ENCODE data around the gene ZNF558.

Gene ZNF558

DNA sequence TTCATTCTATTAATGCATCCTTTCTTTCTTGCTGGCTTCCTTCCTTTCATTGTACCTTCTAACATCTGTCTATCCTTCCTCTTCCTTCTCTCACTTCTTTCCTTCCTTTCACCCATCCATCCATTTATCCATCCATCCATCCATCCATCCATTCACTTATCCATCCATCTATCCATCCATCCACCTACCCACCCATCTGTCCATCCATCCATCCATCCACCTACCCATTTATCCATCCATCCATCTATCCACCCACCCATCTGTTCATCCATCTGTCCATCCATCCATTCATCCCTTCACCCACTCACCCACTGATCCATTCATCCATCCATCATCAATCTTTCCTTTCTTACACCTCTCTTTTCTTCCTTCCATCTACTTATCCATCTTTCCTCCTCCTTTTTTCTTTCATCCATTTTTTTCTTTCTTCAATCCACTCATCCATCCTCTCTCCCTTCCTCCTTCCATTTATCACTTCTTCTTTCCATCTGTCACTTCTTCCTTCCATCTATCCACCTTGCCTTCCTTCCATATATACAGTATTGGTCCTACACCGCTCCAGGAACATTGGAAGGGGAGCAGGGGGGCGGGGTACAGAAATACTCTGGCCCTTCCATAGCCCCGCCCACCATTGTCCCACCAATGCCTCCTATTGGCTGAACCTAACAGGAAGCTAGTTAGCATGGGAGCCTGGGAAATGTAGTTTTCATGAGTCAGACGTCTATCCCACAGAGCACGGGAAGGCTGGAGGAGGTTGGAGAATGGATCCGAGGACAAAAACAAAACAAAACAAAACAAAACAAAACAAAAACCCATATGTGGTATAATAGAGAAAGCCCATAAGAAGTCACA is 46.0 kb upstream of the ZNF558 start:
- no peaks in the 10 kb centered on the region for H3K27me3 ChIP-seq (ENCODE audit: insufficient read depth, poor library complexity, severe bottlenecking)
- no peak overlapping the region for H3K27ac ChIP-seq (replicated peaks)
- TF ChIP-seq REST (IDR thresholded peaks at IDR 0.05; ENCODE audit: insufficient replicate concordance, low read depth) (no peak), GABPA (IDR thresholded peaks at IDR 0.05; ENCODE audit: low read depth) (no peak), POLR2AphosphoS5 (IDR thresholded peaks at IDR 0.05; ENCODE audit: low read depth) (no peak), SPI1 (IDR thresholded peaks at IDR 0.05; ENCODE audit: borderline replicate concordance, low read depth) (no peak), CTCF (IDR thresholded peaks at IDR 0.05; ENCODE audit: insufficient read depth, low read length) (no peak)
- no peak overlapping the region for H3K4me3 ChIP-seq (replicated peaks; ENCODE audit: insufficient read depth, low read length)
- DNase-seq (ENCODE audit: low read depth in 1 of 2, low spot score in 1 of 2): no peak

GRCh38 chr19:8866344-8866743 is 34.2 kb upstream of the ZNF558 start:
- TF ChIP-seq CTCF (IDR thresholded peaks at IDR 0.05; ENCODE audit: insufficient read depth, low read length) (no peak), SPI1 (IDR thresholded peaks at IDR 0.05; ENCODE audit: borderline replicate concordance, low read depth) (no peak), REST (IDR thresholded peaks at IDR 0.05; ENCODE audit: insufficient replicate concordance, low read depth) (no peak), GABPA (IDR thresholded peaks at IDR 0.05; ENCODE audit: low read depth) (no peak), POLR2AphosphoS5 (IDR thresholded peaks at IDR 0.05; ENCODE audit: low read depth) (no peak)

DNA sequence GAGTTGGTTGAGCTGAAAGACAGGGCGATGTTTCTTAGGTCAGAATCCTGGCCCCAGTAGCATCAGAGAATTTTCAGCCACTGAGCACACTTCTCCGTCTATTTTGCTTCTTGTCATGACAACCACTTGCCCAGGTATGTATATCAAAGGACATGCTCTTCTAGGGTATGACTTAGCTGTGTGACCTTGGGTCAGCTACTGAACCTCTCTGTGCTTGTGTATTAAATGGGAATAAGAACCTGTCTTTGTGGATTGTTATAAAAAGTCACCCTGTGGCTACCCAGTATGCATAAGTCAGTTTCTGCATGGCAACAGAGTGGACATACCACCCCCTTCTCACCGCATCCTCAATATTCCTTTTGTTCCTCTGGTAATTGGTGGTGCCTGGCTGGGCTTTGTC is 26.2 kb upstream of the ZNF558 start:
- no peak overlapping the region for H3K4me3 ChIP-seq (replicated peaks; ENCODE audit: insufficient read depth, low read length)
- TF ChIP-seq REST (IDR thresholded peaks at IDR 0.05; ENCODE audit: insufficient replicate concordance, low read depth): no peak
- no peak for TF ChIP-seq CTCF (IDR thresholded peaks at IDR 0.05; ENCODE audit: insufficient read depth, low read length)
- TF ChIP-seq POLR2AphosphoS5 (IDR thresholded peaks at IDR 0.05; ENCODE audit: low read depth): no peak
- no peak for TF ChIP-seq GABPA (IDR thresholded peaks at IDR 0.05; ENCODE audit: low read depth)
- TF ChIP-seq SPI1 (IDR thresholded peaks at IDR 0.05; ENCODE audit: borderline replicate concordance, low read depth): no peak
- DNase-seq (ENCODE audit: low read depth in 1 of 2, low spot score in 1 of 2): no peak
- no peak overlapping the region for H3K27ac ChIP-seq (replicated peaks)
- no peaks in the 10 kb centered on the region for H3K27me3 ChIP-seq (ENCODE audit: insufficient read depth, poor library complexity, severe bottlenecking)

More at GRCh38 chr19:8866344-8866743, 34.2 kb upstream of the ZNF558 start:
- DNase-seq (ENCODE audit: low read depth in 1 of 2, low spot score in 1 of 2): no peak
- H3K27me3 ChIP-seq (ENCODE audit: insufficient read depth, poor library complexity, severe bottlenecking): no peaks in the 10 kb centered on the region
- no peak overlapping the region for H3K4me3 ChIP-seq (replicated peaks; ENCODE audit: insufficient read depth, low read length)
- H3K27ac ChIP-seq (replicated peaks): no peak overlapping the region
